ENCODE results near the gene BAIAP2.

Gene BAIAP2

GRCh38 chr17:81128774-81129173, 93.8 kb downstream of the BAIAP2 start:
- DNase-seq (ENCODE audit: low spot score), result no peak
- TF ChIP-seq CTCF (IDR thresholded peaks at IDR 0.05; ENCODE audit: borderline replicate concordance, control extremely low read depth, extremely low read depth, insufficient read depth, missing control alignments), result no peak
- in situ Hi-C loops (cut with MboI; ENCODE audit: low sequenced_read_pairs, unreplicated experiment), result no loop called here

GRCh38 chr17:81129289-81129688, 94.3 kb downstream of the BAIAP2 start:
- in situ Hi-C loops (cut with MboI; ENCODE audit: low sequenced_read_pairs, unreplicated experiment), result no loop called here
- TF ChIP-seq CTCF (IDR thresholded peaks at IDR 0.05; ENCODE audit: borderline replicate concordance, control extremely low read depth, extremely low read depth, insufficient read depth, missing control alignments), result no peak
- DNase-seq (ENCODE audit: low spot score), result no peak

- no peak for DNase-seq (ENCODE audit: low spot score)
- no peak for TF ChIP-seq CTCF (IDR thresholded peaks at IDR 0.05; ENCODE audit: borderline replicate concordance, control extremely low read depth, extremely low read depth, insufficient read depth, missing control alignments)
- in situ Hi-C loops (cut with MboI; ENCODE audit: low sequenced_read_pairs, unreplicated experiment), result no loop called here
These were observed 94.9 kb downstream of the BAIAP2 start for GRCh38 chr17:81129711-81130367.

- no peak for TF ChIP-seq CTCF (IDR thresholded peaks at IDR 0.05; ENCODE audit: borderline replicate concordance, control extremely low read depth, extremely low read depth, insufficient read depth, missing control alignments)
- DNase-seq (ENCODE audit: low spot score), result no peak
- in situ Hi-C loops (cut with MboI; ENCODE audit: low sequenced_read_pairs, unreplicated experiment), result no loop called here
These were observed 95.7 kb downstream of the BAIAP2 start for GRCh38 chr17:81130385-81131361.

GRCh38 chr17:81131486-81132196, 96.7 kb downstream of the BAIAP2 start:
- in situ Hi-C loops (cut with MboI; ENCODE audit: low sequenced_read_pairs, unreplicated experiment), result no loop called here
- TF ChIP-seq CTCF (IDR thresholded peaks at IDR 0.05; ENCODE audit: borderline replicate concordance, control extremely low read depth, extremely low read depth, insufficient read depth, missing control alignments), result no peak
- DNase-seq (ENCODE audit: low spot score), result no peak

- TF ChIP-seq CTCF (IDR thresholded peaks at IDR 0.05; ENCODE audit: borderline replicate concordance, control extremely low read depth, extremely low read depth, insufficient read depth, missing control alignments), result no peak
- no peak for DNase-seq (ENCODE audit: low spot score)
- in situ Hi-C loops (cut with MboI; ENCODE audit: low sequenced_read_pairs, unreplicated experiment), result no loop called here
These were observed 97.2 kb downstream of the BAIAP2 start for GRCh38 chr17:81132197-81132540.

Data from GM13976 (cell line).